Sigmoid colon (tissue), 7 donors: ENCODE measurements around the gene MTG2. TPM values are rescaled to one million over a fixed set of nuclear protein-coding genes. Genes with fewer than 3 reads are reported as not detected.
A peak's percentile ranks its signal among the peaks of the same experiment; 100 is the strongest.

Experiments used
- DNase-seq: peaks from one replicate; pipeline ENCODE4 v3.0.0-alpha.2; 2019
- H3K27ac ChIP-seq, 4 donors: fragments of 200-600 bp; sonication (generic); one replicate each; pipeline ENCODE4 v1.5.1; 2016 to 2019; ENCODE audit warnings: mild to moderate bottlenecking in 1 of 4
- H3K27me3 ChIP-seq, 3 donors: fragments of 200-600 bp; sonication (generic); one replicate each; pipeline ENCODE4 v1.5.1; 2019; ENCODE audit warnings: mild to moderate bottlenecking in 1 of 3
- H3K36me3 ChIP-seq, 4 donors: fragments of 200-600 bp; sonication (generic); one replicate each; pipeline ENCODE4 v1.5.1; 2016 to 2019
- H3K4me1 ChIP-seq, 4 donors: fragments of 200-600 bp; sonication (generic); one replicate each; pipeline ENCODE4 v1.5.1; 2017 to 2019
- H3K4me3 ChIP-seq, 4 donors: fragments of 200-600 bp; sonication (generic); one replicate each; pipeline ENCODE4 v1.5.1; 2017 to 2019; ENCODE audit warnings: mild to moderate bottlenecking in 2 of 4, moderate library complexity in 1 of 4
- H3K9me3 ChIP-seq, 4 donors: fragments of 200-600 bp in 3 of 4; sonication (generic) in 3 of 4; one replicate each; pipeline versions ENCODE4 v1.5.1 to v1.6.1; 2013 to 2019
- EP300 ChIP-seq, 4 donors: sonication (generic); formaldehyde crosslinking; IDR thresholded peaks; one replicate each; pipeline ENCODE4 v1.6.1; 2017; ENCODE audit warnings: antibody characterized with exemption in 4 of 4
- POLR2A ChIP-seq, 2 donors: fragments of 450-650 bp; IDR thresholded peaks; one replicate each; pipeline ENCODE4 v1.6.1; 2016; ENCODE audit warnings: antibody characterized with exemption in 2 of 2, mild to moderate bottlenecking in 2 of 2, moderate library complexity in 2 of 2
- POLR2AphosphoS5 ChIP-seq, 4 donors: sonication (generic); formaldehyde crosslinking; IDR thresholded peaks; one replicate each; pipeline ENCODE4 v1.6.1; 2017; ENCODE audit warnings: antibody characterized with exemption in 4 of 4
- WGBS, 2 donors: extraction: QIAGEN DNeasy Blood & Tissue Kit; methylation state at CpG; one replicate each; pipeline ENCODE4 v1.1.7; 2013; 5-methylcytosine and 5-hydroxymethylcytosine counted together
- intact Hi-C: fragments of 100-400 bp; cut with DNase I; formaldehyde crosslinking; loops from one replicate; pipeline ENCODE4 v1.15.1; 2023
- polyA plus RNA-seq, 3 donors: library from polyadenylated mRNA; stranded (reverse); fragments of 200-250 nt; gene quantifications; one replicate each; pipeline ENCODE4 v1.2.3, GENCODE V29; 2013
- total RNA-seq, 4 donors: library from RNA; depleted of rRNA; stranded (reverse); fragments of >200 nt; gene quantifications; one replicate each; pipeline ENCODE4 v1.1.0, GENCODE V29; 2016
- TF ChIP-seq, protein P1 (sequence below), 4 experiments: fragments of 450-650 bp in 3 of 4; fragments of 200-600 bp in 1 of 4; IDR thresholded peaks; one replicate each; pipeline ENCODE4 v1.5.1; 2016 to 2019; ENCODE audit warnings: antibody characterized with exemption in 4 of 4, mild to moderate bottlenecking in 3 of 4, moderate library complexity in 2 of 4
- donor health status: healthy with polysubstance abuse.
- donor health status: Bipolar disorder and iron deficiency.
- donor health status: healthy.

The MTG2 gene
- total and polyA plus RNA-seq, 7 donors: 13.3 to 32.3 (median 23.9) TPM

DNA sequence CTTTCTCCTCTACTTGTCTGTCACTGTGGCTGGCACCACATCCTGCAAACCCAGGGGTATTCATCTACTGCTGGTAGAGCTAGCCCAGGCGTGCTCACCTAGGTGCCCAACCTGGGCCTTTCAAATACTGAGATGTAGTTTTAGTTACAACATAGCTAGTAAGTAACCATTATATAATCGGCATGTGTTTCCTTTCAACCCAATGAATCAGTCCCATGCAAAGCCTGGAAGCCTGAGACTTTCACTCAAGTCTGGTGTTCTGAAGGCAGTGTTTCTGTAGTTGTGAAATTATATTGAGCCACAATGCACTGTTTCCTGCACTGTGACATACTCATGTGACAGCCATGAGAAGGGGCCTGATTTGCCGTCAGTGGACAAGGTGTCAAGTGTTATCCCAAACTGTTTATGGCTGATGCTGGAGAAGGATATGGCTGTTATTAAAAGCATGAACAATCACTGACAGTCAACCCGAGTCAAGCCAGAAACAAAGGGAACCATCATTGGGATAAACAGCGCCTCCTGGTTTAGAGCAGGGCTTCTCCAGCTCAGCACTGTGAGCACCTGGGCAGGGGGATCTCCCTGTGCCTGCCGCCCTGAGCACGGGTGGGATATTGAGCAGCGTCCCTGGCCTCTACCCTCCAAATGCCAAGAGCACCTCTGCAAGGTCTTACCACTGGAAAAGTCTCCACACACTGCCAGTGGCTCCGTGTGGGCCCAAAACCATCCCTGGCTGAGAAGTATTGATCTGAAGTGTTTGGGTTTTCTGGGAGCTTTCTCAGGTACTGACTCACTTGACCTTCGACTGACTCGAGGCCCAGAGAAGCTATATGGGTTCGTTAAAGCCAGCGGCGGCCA lies 41.2 kb upstream of the MTG2 start:
- Histone ChIP-seq H3K4me3 (peak overlapping the region; percentile 71 to 92 (median 90)), H3K27ac (peak overlapping the region; percentile 92 to 97 (median 96)), H3K27me3 (no peaks in the 10 kb centered on the region), H3K4me1 (peaks cover 0 to 40% (median 33%) of the 10 kb centered on the region in 4 donors), H3K9me3 (no peaks in the 10 kb centered on the region), H3K36me3 (peaks cover 29 to 40% (median 31%) of the 10 kb centered on the region in 4 donors)
- TF ChIP-seq POLR2AphosphoS5 (IDR thresholded peaks at IDR 0.05) (no peak), EP300 (IDR thresholded peaks at IDR 0.05) (no peak), POLR2A (IDR thresholded peaks at IDR 0.05) (no peak)
- TF ChIP-seq, protein P1, sequence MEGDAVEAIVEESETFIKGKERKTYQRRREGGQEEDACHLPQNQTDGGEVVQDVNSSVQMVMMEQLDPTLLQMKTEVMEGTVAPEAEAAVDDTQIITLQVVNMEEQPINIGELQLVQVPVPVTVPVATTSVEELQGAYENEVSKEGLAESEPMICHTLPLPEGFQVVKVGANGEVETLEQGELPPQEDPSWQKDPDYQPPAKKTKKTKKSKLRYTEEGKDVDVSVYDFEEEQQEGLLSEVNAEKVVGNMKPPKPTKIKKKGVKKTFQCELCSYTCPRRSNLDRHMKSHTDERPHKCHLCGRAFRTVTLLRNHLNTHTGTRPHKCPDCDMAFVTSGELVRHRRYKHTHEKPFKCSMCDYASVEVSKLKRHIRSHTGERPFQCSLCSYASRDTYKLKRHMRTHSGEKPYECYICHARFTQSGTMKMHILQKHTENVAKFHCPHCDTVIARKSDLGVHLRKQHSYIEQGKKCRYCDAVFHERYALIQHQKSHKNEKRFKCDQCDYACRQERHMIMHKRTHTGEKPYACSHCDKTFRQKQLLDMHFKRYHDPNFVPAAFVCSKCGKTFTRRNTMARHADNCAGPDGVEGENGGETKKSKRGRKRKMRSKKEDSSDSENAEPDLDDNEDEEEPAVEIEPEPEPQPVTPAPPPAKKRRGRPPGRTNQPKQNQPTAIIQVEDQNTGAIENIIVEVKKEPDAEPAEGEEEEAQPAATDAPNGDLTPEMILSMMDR (IDR thresholded peaks at IDR 0.05): no peak
- intact Hi-C loops: loop anchor here (2.0 to 10.0 kb wide), 4 partner anchors 75 to 656 kb away; partner anchors contain the start of genes MRGBP, OSBPL2 and RPS21
- no peak for DNase-seq
- WGBS, 2 donors: 13 to 21% methylated on average over 14 of the region's 14 CpGs

DNA sequence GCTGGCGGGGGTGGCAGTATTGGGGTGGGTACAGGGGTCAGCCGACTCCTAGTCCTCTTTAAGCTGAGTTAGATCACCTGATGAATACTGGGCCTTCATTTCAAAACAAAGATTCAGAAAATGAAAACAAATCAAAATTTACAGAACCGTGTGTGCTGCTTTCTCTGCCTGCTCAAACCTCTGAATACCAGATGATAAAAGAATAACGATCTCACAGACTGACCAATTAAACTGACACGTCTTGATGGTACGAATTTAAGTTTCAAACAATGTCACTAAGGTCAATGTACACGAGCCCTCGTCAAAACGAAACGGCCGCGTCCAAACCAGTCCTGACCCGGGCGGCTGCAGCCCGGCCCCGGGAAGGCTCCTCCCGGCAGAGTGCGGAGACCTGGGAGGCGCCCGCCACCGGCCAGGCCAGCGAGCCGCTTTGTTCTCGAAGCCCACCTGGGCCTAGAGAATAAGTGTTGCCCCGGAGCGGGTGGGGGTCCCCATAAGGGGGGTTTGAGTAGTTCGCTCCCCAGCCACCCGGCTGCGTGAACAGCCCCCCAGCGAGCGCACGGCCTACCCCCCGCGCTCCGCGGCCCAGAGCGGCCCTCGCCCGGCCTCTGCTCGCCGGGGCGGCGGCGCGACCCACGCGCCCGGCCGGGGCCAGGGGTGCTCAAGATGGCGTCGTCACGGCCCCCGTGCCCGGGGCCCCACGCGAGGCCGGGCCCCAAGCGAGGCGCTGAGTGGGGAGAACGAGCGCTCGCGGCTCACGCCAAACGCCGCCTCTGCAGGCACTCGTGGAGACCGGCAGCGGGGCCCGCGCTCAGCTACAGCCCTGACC lies 40.4 kb upstream of the MTG2 start:
- TF ChIP-seq POLR2A (IDR thresholded peaks at IDR 0.05): no peak
- TF ChIP-seq, protein P1 (IDR thresholded peaks at IDR 0.05): no peak
- no peak for TF ChIP-seq POLR2AphosphoS5 (IDR thresholded peaks at IDR 0.05)
- H3K27me3 ChIP-seq: no peaks in the 10 kb centered on the region
- H3K27ac ChIP-seq: peak overlapping the region; percentile 92 to 97 (median 96)
- peak overlapping the region; percentile 71 to 92 (median 90) for H3K4me3 ChIP-seq
- DNase-seq: no peak
- H3K36me3 ChIP-seq: peaks cover 25 to 33% (median 28%) of the 10 kb centered on the region in 4 donors
- intact Hi-C loops: loop anchor here (1.0 to 10.0 kb wide), 6 partner anchors 20 to 655 kb away; partner anchors contain the start of genes LSM14B, MRGBP, OSBPL2 and RPS21
- no peaks in the 10 kb centered on the region for H3K9me3 ChIP-seq
- H3K4me1 ChIP-seq: peaks cover 0 to 42% (median 36%) of the 10 kb centered on the region in 4 donors
- WGBS, 2 donors: 0 to 1% methylated on average over 71 of the region's 71 CpGs

DNA sequence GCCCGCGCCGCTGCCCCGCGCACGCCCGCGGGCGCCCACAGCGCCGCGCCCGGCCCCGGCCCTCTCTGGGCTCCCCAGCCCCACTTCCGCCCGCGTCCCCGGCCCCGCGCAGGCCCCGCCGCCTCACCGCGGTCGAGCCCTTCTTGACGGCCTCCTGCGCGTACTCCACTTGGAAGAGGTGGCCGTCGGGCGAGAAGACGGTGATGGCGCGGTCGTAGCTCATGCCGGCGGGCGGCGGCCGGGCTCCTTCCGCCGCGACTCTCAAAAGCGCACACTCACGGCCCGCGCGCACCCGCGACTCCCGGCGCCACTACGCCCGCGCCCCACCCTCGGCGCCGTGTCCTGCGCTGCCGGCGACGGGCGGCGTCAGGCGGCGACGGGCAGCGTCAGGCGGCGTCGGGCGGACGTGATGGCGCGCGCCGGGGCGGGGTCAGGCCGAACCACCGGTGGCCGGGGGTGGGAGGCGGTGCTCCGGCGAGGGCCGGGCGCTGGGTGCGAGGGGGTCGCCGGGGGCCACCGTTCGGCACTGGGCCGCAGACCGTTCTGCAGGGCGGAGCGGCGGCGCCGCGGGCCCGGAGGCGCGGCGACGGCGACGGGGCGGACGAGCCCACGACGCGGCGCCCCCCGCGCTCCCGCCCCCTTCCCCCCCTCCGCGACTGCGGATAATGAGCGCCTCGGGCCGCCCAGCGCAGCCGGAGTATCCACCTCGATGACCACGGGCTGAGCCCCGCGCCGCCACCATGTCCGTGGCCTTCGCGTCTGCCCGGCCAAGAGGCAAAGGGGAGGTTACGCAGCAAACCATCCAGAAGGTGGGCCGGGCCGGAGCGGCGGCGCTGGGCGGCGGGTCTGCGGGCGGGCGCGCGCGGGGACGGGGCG lies 39.5 kb upstream of the MTG2 start, which contains the start of the genes PSMA7 and SS18L1:
Gene PSMA7 (minus strand): TSS at position 314 of the 876 bp plus-strand sequence. CDS start 91 bp downstream, at position 223.
Gene SS18L1 (plus strand): TSS at position 689 of the 876 bp plus-strand sequence. CDS start 52 bp downstream, at position 741.
- peaks cover 16 to 24% (median 19%) of the 10 kb centered on the region in 4 donors for H3K36me3 ChIP-seq
- no peaks in the 10 kb centered on the region for H3K27me3 ChIP-seq
- H3K9me3 ChIP-seq: no peaks in the 10 kb centered on the region
- intact Hi-C loops: loop anchor here (1.0 to 10.0 kb wide), 6 partner anchors 21 to 654 kb away; partner anchors contain the start of genes LSM14B, MRGBP, OSBPL2 and RPS21
- 1% methylated on average over 148 of the region's 148 CpGs for WGBS, 2 donors
- H3K4me1 ChIP-seq: peaks cover 0 to 45% (median 36%) of the 10 kb centered on the region in 4 donors
- TF ChIP-seq EP300 (IDR thresholded peaks at IDR 0.05) (no peak), POLR2AphosphoS5 (IDR thresholded peaks at IDR 0.05) (peak; percentile 87 to 95 (median 92)), POLR2A (IDR thresholded peaks at IDR 0.05) (peak; percentile 58 to 73)
- TF ChIP-seq, protein P1 (IDR thresholded peaks at IDR 0.05): no peak
- peak within 1 kb of the TSS; percentile 71 to 92 (median 90) for H3K4me3 ChIP-seq
- DNase-seq: peak; percentile 93
- H3K27ac ChIP-seq: peak within 1 kb of the TSS; percentile 92 to 97 (median 96)
